NCI-H2107 treated with DMSO at 0.1 percent for 48 hours (cell line): ENCODE measurements around the gene CCDC88C.

Experiments
- DNase-seq: peaks from one replicate; lab custom pipeline; 2025; ENCODE audit not compliant: unreplicated experiment; lab: John Stamatoyannopoulos, UW

The CCDC88C gene

DNA sequence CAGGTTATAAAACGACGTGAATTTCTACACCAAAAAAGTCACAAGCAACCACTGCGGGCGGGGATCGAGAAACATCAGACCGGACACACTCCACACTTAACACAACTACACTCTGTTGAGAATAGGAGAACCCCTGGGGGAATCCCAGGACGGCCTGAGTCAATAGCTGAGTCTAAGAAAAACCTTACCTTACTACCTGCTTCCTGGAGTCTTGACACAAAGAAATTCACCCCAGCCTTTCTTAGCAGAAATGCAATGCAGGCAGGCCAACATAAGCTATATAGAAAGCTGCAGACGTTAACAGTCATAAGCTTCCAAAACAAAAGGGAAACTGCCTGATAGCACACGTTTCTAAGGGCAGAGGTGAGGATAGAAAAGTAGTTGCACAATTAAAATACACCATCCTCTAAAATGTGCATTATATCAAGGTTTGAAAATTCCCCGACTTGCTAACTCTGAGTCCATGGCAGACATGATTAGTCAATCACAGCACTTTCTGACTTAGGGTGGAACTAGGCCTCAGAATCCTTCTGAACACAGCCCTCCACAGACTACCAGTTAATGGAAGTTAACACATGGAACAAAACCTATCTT lies 68.0 kb downstream of the CCDC88C start:
- no peak for DNase-seq

DNA sequence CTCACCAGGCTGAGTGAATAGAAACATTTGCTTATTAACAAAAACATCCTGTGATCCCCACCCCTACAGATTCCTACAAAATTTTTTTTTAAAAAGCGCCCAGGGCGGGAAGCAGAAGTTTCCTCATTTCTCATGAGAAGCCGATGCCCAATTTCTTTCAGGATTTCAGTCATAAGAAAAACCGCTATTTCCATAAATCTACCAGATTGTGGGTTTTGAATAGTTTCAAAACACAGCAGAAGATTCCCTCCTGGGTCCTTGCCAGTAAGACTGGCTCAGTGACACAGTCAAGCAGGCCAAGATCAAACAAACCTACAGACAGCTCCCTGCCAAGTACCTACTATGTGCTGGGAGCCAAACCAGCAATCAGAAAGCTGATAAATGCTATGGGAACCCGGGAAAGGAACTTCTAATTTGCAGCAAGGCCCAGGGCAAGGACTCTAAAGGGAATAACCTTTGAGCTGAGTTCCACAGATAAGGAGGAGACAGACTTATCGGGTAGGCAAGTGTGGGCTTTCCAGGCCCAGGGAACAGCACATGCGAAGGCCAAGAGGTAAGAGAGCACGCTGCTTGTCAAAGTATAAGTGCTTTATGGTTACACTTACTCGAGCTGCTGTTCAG lies 68.7 kb downstream of the CCDC88C start:
- no peak for DNase-seq

DNA sequence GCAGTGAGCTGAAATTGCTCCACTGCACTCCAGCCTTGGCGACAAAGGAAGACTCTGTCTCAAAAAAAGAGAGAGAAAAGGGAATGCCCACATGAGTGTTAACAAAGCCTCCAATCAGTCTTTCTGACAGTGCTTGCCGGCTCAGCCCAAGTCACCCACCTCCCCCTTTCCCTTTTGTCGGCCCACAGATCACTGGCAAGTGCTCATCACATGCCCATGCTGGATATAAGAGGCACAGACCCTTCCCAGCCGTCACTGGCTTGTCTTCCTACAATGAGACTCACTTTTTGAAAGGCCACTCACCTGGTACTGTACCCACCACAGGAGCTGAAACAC lies 70.8 kb downstream of the CCDC88C start:
- no peak for DNase-seq

DNA sequence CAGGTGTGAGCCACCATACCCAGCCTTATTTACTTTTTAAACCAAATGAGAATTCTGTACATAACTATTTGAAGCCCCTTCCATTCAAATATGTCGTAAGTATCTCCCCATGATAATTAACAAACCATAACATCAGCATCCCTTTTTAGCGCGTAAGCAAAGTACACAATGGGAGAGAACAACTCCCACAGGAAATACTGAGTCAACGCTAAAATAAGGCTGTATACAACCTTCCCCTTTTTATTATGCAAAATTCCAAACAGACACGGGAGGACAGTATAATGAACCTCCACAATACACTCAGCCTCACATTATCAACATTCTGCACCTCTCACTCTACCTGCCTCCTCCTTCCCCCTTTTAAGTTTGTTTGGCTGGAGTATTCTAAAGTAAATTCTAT lies 73.5 kb downstream of the CCDC88C start:
- no peak for DNase-seq

DNA sequence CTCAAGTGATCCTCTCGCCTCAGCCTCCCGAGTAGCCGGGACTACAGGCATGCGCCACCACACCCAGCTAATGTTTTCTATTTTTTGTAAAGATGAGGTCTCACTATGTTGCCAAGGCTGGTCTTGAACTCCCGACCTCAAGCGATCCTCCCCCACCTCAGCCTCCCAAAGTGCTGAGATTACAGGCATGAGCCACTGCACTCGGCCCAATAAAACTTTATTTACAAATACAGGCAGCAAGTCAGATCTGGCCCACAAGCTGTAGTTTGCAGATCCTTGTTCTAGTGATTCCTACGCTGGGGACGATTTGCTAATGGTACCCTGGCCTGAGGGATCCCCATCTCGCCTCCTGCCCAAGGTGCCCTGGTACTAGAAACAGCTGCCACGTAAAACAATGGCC lies 74.6 kb downstream of the CCDC88C start:
- DNase-seq = no peak

DNA sequence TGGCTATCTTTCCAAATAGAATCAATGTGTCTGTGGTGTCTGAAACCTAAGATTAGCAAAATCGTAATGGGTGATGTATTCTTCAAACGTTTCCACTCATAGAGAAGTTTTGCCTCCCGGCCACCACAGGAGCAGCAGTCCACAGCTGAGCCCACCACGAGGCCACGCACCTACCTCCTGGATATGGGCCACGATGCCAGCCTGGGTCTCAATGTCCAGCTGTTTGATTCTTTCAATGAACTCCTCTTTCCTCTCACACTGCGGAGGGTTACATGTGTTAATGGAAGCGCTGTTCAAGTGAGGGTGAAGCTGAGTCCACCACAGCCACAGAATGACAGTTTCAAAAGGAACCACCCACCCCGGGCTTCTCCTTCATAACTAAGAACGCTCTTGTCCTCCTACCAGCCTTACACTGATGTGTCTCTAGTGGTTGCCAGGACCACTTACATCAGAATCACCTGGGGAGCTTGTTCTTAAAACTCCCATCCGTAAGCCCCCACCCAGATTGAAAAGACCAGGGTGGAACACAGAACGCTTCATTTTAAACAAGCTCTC lies 75.3 kb downstream of the CCDC88C start:
- DNase-seq = no peak

DNA sequence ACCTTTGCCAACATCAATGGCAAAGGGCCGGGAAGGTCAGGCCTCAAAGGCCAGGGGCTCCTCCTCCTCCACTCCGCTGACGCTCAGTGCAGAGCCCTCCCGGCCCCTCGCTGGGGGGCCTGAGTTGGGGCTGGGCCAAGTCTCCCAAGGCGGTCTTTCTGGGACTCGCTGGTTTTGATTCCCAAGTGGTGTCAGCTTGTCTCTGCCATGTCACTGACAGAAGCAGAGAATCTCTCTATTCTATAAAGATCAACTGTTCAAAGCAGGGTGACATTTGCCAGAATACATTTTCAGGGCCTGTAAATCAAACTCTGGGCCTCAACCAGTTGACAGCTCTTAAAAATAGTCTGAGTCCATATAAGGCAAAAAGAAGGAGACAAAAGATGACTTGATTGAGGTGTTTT lies 75.9 kb downstream of the CCDC88C start:
- no peak for DNase-seq

DNA sequence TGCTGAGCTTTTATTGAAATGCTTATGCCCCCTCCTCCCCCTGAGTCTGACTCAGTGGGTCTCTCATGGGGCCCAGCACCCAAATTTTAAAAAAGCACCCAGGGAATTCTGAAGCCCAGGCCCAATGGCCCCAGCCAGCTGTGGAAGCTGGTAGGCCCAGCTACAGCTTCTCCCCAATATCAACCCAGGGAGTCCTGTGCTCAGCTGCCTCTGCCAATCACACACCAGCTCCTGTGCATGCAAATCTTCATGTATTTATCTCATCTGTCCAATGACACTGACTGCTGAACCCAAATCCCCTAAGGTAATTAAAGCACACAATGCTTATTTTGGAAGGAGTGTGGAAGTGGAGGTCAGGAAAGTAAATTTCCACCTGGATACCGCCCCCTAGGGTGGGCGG lies 76.3 kb downstream of the CCDC88C start:
- no peak for DNase-seq

DNA sequence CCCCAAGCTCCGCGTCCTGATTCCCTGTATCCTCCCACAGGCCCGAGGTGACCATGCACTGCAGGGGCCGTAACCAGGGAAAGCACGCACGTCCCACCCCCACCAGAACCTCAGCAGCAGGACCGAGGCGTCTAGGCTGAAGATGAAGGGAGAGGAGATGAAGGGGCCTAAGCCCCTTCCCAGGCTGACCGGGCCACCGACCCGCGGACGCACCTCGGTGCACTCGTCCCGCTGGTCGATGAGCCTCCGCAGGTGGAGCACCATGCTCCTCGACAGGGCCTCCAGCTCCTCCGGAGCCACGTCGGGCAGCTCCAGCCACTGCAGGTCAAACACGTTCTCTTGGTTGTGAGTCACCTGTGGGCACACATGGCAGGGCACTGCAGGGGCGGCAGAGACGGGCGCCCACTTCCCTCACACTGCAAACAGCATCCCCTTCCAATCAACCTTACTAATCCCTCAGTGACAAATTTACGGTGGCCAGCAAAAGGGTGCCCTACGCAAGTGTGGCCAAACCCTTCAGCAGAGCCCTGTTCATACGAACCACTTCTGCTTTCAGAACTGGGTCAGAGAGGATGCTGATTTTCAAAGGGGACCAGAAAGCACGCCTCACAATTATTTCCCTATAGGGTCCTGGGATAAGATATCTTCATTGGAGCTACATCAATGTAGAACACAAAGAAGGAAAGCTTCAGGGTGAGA lies 77.8 kb downstream of the CCDC88C start:
- DNase-seq = no peak

DNA sequence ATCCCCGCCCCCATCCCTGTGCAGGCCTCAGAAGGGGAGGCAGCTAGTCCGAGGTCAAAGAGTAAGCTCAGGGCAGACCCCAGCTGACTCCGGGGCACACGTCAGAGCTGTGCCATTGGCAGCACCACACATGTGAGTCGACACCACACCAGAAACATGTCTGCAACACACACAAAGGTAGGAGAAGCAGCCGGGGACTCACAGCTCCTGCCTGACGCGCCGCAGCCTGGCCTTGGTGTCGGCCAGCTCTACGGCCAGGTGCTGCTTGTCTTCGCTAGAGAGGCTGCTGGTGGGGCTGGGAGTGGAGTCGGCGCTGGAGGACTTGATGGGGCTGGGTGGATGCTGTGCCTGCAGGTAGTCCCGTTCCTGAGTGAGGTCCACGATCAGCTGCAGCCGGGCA lies 78.5 kb downstream of the CCDC88C start:
- DNase-seq = no peak

DNA sequence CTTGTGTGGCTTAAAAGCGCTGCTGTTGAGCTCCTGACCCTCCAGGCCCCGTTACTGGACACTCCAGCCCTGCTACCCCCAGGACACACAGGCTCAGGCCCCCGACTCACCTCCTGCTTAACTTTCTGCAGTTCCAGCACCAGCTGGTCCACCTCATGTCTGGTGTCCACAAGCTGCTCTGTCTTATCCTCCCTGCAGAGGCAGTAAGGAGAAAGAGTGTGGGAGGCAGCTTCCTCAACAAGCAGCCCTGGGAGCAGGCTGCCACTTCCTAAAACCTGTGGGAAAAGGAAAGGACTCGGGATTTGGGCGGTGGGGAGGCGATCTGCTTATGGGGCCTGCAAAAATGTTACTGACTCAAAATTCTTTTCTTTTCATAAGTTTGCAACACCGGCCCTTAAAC lies 79.2 kb downstream of the CCDC88C start:
- DNase-seq = no peak

DNA sequence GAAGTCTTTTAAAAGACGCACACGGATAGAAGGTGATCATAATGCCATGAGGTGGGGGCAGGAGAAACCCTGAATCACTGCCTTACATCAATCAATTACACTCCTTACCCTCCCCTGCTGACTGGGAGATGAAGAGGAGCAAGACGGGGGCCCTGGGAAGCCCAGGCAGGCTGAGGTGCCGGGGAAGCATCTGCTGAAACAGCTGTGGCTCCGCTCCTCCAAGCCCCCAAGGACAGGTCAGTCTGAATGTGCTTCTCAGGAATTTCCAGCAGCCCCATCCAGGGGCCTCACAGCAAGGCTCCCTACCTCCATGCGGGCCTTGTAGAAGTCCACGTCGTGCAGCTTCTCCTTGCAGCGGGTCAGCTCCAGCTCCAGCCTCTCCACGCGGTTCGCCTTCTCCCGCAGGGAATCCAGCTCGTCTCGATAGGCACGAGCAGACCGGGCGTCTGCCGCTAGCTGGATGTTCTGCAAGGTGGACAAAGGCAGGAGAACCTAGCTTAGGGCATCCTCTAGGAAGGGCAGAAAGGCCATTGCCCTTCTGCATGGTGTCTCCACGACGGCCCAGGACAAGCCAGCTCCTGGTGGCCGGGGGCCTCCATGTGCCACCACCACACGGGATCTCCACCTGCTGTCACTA lies 79.8 kb downstream of the CCDC88C start:
- no peak for DNase-seq

DNA sequence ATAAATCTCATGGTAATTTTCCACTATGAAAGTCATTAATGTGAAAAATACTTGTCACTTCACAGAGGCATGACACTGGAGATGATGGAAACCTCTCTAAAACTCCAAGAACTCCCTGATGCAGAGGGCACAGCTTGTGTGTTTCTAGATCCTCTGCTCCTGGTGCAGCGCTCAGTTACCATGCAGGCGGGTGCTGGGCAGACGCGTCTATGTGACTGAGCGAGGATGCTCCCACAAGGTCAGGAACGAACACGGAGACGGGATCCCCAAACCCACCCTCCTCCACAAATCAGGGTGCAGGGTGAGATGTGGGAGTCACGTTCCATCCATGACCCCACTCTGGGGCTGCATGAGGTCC lies 81.5 kb downstream of the CCDC88C start:
- DNase-seq = no peak

DNA sequence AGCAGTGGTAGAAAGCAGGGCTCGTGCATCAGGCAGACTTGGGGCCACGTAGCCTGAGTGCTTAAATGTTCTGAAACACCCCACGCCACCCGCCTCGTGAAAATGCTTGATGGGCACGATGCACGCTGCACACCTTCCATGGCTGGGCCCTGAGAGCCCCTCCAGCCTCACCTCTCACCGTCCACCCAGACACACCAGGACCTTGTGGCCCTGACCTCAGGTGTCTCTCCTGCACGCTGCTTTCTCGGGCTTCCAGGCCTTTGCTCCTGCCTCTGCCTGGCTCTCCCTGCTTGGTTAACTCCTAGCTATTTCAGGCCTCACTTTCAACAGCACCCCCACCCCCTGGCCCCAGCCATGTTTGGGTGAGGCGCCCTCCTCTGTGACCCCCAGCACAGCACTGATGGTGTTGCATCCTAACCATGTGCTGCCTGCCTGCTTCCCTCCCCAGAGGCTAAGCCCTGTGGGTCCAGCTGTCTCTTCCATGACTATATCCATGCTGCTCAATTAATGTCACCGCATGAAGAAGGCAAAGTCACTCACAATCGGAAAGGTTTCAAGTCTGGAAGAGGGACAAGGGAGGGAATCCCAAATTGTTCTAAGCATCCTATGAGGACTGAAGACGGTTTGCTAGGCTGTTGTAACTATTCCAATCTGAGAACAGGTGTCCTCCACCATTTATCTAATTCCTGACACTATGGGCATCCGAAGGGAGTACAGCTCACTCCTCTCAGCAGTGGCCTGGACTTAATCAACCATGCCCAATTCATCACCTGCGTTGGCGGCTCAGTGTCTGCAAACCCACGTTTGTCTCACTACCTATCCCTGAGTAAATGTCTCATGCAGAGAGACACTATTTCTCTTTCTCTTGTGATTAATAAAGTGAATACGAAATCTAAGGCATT lies 82.2 kb downstream of the CCDC88C start:
- no peak for DNase-seq

DNA sequence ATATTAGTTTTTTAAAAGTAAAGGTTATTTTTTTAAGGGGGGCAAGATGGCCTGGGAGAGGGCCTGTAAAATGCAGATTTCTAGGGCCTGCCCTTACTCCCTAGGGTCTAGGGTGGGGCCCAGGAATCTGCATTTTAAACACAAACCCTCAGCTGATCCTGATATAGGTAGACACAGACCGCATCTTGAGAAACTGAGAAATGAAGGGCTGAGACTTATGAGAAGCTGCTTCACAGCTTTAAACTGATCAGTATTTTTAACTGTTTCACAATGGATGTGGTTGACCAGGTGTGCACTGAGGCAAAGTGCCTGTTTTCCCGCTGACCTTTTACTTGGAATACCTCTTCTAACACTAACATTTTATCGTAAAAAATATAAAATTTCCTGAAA lies 84.0 kb downstream of the CCDC88C start:
- DNase-seq = no peak

DNA sequence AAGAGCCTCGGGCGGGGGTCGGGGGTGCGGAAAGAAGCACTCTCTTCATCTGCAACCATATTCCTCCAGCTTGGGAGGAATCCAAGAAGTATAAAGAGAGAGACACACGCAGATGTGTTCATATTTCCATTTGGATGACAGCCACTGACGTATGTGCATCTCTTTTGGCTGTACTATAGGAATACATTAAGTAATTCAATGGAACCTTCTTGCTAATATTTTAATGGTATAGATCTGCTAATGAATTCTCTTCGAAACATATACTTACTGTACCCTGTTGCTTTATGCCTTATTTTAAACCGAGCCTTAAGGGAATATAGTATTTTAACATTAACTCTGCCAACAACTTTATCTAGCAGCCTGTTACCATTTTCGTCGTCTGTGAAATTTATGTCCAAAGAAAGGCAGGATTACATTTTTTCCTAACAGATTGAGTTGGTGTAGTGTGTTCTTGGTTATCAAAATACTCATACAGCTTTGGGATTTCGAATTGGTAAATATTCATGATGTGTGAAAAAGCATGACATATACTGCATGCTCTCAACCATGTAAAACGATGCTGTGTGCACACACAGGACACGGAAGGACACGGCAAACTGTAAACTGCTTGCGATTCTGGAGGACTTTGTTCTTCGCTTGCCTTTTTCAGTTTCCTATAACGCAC lies 84.5 kb downstream of the CCDC88C start:
- DNase-seq = no peak

DNA sequence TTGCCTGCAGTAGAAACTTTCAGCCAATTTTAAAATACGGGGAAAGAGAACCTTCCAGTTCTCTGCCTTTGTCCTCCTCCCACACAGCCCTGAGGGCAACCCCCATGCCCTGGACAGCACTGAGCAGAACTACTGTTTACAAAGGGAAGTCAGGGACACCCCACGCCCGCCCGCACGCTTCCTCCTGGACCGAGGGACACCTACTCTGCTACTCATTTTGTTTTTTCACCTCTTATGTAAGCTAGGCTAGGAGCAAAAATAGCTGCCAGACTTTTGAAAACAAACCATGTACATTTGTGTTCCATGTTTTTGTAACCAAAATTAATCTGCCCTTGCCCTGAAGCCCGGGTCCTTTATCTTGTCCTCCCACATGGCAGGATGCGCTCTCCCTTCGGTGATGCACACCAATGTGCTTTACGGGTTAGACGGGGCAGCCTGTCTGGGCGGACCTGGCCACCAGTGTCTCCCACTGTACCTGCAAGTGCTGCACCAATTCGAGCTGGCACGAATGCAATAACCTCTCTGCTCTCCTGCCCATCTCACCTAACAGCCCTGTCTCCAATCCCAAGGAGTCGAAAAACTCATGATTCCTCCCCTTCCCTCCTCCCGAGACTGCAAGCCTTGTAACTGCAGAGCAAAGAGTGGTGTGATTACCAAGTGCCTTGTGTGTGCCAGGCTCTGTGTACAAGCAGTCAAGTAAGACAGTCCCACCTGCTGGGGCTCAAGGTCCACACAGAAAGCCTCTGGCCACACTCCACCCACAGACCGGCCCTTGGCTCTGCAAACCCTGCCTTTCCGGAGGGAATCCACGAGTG lies 85.2 kb downstream of the CCDC88C start:
- DNase-seq = no peak

DNA sequence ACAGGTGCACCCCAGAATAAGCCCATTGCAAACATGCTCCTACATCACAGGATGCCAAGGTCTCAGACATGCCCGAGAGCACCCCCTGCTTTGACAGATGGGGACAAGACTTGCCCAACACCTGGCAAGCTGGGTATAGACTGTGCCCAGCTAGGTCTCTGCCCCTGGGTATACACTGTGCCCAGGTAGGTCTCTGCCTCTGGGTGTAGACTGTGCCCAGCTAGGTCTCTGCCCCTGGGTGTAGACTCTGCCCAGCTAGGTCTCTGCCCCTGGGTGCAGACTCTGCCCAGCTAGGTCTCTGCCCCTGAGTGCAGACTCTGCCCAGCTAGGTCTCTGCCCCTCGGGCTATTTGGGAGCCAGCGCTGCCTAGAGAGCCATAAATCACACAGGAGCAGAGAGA lies 85.9 kb downstream of the CCDC88C start:
- no peak for DNase-seq

DNA sequence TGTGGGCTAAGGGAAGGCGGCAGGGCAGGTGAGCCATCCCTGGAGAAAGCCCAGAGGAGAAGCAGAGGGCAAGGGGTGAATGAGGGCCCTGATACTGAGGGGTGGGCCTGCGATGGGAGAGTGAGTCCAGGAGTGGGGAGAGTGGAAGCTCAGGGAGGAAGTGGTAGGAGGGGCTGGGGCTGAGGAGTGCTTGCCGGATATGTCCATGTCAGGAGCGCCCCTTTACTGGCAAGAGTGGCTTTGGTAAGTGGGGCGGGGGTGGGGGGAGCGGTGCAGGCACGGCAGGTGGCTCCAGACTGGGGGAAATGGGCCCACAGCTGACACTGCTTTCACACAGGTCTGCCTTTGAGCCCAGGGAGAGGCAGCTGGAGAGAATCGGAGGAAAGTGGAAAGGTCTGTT lies 86.8 kb downstream of the CCDC88C start:
- no peak for DNase-seq
